Cardiac muscle cell (in vitro differentiated cells and primary cell): ENCODE data around the gene RXFP4. TPM values are rescaled to one million over a fixed set of nuclear protein-coding genes. Genes with fewer than 3 reads are reported as not detected.
"Not testable (repeated sequence)": the region's sequence is repeated elsewhere in the genome, so short reads cannot be mapped to it uniquely, and the experiment has no call there.

ENCODE experiments used
- DNase-seq, 2 donors: peaks; one replicate each; pipeline versions ENCODE4 v3.0.0 to v3.0.0-alpha.2; 2010 to 2017; ENCODE audit warnings: low read depth in 1 of 2, low spot score in 1 of 2
- H3K27ac ChIP-seq: fragments of 200-600 bp; sonication (generic); 2 replicates; pipeline ENCODE4 v1.5.1; 2016
- H3K27me3 ChIP-seq: fragments of 200-600 bp; sonication (generic); 2 replicates; pipeline ENCODE4 v1.6.0; 2016; ENCODE audit warnings: control low read depth
- H3K36me3 ChIP-seq: fragments of 200-600 bp; sonication (generic); 2 replicates; pipeline ENCODE4 v1.5.1; 2016; ENCODE audit warnings: control low read depth
- H3K4me1 ChIP-seq: fragments of 200-600 bp; sonication (generic); 2 replicates; pipeline ENCODE4 v1.8.1; 2017; ENCODE audit warnings: low read depth, mild to moderate bottlenecking, mixed run types
- H3K4me3 ChIP-seq: fragments of 200-600 bp; sonication (generic); 2 replicates; pipeline ENCODE4 v1.5.1; 2016; ENCODE audit warnings: mild to moderate bottlenecking
- H3K9me3 ChIP-seq: fragments of 200-600 bp; sonication (generic); 2 replicates; pipeline ENCODE4 v1.5.1; 2017; ENCODE audit warnings: low read depth, mild to moderate bottlenecking, control low read depth
- polyA plus RNA-seq: library from polyadenylated mRNA; unstranded; fragments of >200 nt; fragmentation: Nextera tagmentation; extraction: Ambion mirVana; gene quantifications from 2 replicates; pipeline ENCODE4 v1.2.1, GENCODE V29; 2016
- total RNA-seq: library from RNA; depleted of rRNA; stranded (reverse); fragments of >200 nt; gene quantifications from 2 replicates; pipeline ENCODE4 v1.2.3, GENCODE V29; 2016
- TF ChIP-seq, protein P1 (sequence below): IDR thresholded peaks from 2 replicates; pipeline ENCODE4 v1.5.1; 2012; ENCODE audit warnings: low read depth, mild to moderate bottlenecking, low read length

RXFP4 gene
- total and polyA plus RNA-seq, 2 experiments from 2014 or later: 0.33 TPM; not detected in 1

GRCh38 chr1:155981266-155982088 is 40.0 kb downstream of the RXFP4 start:
- Histone ChIP-seq H3K36me3 (no peaks in the 10 kb centered on the region), H3K27ac (peak overlapping the region; percentile 92), H3K4me1 (peaks cover 28% of the 10 kb centered on the region), H3K9me3 (no peaks in the 10 kb centered on the region), H3K27me3 (no peaks in the 10 kb centered on the region), H3K4me3 (no peak overlapping the region)
- DNase-seq: peak in 1 of 2 donors; percentile 90
- TF ChIP-seq, protein P1, sequence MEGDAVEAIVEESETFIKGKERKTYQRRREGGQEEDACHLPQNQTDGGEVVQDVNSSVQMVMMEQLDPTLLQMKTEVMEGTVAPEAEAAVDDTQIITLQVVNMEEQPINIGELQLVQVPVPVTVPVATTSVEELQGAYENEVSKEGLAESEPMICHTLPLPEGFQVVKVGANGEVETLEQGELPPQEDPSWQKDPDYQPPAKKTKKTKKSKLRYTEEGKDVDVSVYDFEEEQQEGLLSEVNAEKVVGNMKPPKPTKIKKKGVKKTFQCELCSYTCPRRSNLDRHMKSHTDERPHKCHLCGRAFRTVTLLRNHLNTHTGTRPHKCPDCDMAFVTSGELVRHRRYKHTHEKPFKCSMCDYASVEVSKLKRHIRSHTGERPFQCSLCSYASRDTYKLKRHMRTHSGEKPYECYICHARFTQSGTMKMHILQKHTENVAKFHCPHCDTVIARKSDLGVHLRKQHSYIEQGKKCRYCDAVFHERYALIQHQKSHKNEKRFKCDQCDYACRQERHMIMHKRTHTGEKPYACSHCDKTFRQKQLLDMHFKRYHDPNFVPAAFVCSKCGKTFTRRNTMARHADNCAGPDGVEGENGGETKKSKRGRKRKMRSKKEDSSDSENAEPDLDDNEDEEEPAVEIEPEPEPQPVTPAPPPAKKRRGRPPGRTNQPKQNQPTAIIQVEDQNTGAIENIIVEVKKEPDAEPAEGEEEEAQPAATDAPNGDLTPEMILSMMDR: no peak

- no peaks in the 10 kb centered on the region for H3K36me3 ChIP-seq
- no peak for DNase-seq
- H3K4me1 ChIP-seq: peaks cover 23% of the 10 kb centered on the region
- TF ChIP-seq, protein P1: no peak
- H3K9me3 ChIP-seq: no peaks in the 10 kb centered on the region
- H3K27me3 ChIP-seq: no peaks in the 10 kb centered on the region
- no peak overlapping the region for H3K27ac ChIP-seq
- H3K4me3 ChIP-seq: no peak overlapping the region
These were observed 40.7 kb downstream of the RXFP4 start for GRCh38 chr1:155982106-155982505.

DNA sequence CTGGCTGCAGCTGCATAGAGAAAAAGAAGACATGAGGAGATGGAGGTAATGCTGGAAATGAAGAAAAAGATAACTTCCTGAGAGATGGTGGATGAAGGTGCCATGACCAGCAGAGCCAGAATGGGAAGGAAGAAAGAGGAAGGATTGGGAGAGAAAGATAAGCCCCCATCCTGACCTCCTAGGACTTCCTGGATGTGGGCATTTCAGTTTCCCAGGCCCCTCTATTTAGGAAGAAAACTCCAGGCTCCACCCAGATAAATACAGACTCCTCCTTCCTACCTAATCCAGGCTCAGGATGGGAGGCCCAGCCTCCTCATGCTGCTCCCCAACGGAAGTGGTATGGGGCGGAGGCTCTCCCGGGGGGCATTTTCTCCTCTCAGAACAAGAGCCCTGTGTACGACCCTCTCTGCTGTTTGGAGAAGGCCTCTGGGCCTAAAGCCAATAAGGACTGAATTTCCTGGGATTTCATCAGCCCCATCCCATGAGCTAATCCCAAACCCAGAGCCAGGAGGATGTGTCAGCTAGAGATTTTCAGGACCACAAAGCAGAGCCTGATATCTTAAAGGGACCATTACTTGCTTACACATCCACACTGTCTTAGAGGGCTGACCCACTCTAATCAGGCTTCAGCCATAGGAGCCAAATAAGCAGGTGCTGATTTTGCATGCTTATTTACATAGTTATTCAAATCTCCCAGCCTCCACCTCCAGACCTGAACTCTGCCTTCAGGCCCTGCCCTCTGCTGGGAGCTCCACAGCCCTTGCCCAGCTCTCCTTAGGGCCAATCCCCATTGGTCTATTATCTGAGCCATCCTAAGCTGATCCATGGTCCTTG is 42.0 kb downstream of the RXFP4 start:
- Histone ChIP-seq H3K36me3 (no peaks in the 10 kb centered on the region), H3K4me1 (peaks cover 21% of the 10 kb centered on the region), H3K4me3 (no peak overlapping the region), H3K27me3 (no peaks in the 10 kb centered on the region), H3K9me3 (no peaks in the 10 kb centered on the region), H3K27ac (no peak overlapping the region)
- peak in 1 of 2 donors; percentile 99 for DNase-seq
- TF ChIP-seq, protein P1: peak; percentile 15

DNA sequence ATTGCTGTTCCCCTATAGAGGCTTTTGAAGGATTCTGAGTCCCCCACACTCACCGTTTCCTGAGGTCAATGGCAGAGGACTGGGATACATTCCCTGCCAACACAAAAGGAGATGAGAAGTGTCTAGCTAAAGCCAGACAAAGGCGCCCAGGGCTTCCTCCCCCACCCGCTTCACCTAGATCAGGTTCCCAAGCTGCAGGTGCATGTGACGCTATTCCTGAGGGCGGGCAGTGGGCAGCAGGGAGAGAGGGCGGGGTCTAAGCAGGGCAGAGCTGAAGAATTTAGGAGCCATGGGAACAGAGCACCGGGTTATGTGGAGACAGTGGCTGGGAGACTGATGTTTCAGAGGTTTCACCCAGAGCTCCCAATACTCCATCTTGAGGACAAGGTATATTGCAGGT is 42.9 kb downstream of the RXFP4 start:
- DNase-seq: no peak
- H3K4me3 ChIP-seq: no peak overlapping the region
- TF ChIP-seq, protein P1: no peak
- H3K4me1 ChIP-seq: peaks cover 21% of the 10 kb centered on the region
- H3K9me3 ChIP-seq: no peaks in the 10 kb centered on the region
- no peak overlapping the region for H3K27ac ChIP-seq
- no peaks in the 10 kb centered on the region for H3K27me3 ChIP-seq
- H3K36me3 ChIP-seq: no peaks in the 10 kb centered on the region

- H3K4me1 ChIP-seq: peaks cover 15% of the 10 kb centered on the region
- not testable (repeated sequence) for H3K9me3 ChIP-seq, DNase-seq, H3K27ac ChIP-seq, H3K27me3 ChIP-seq, H3K36me3 ChIP-seq, H3K4me3 ChIP-seq
These were observed 43.6 kb downstream of the RXFP4 start for GRCh38 chr1:155984903-155985645.
